Measurements from ENCODE around the gene PAN2. TPM values are rescaled to one million over a fixed set of nuclear protein-coding genes. Genes with fewer than 3 reads are reported as not detected.

Gene PAN2
- total and polyA plus RNA-seq, 10 of the 15 experiments (the other 5 are each of a cell fraction or from before 2014, with no cell fraction given) = 14.4 to 61.8 (median 34.9) TPM

GRCh38 chr12:56362130-56363059, 28.6 kb upstream of the PAN2 start, which contains the start of gene APOF:
Gene APOF (minus strand): TSS chr12:56362857. CDS start chr12:56362745, 112 bp downstream.
- no peak within 1 kb of the TSS for H3K9ac ChIP-seq (ENCODE audit: control insufficient read depth, insufficient read depth, low read length)
- CTCF ChIA-PET = interaction anchor here (0.6 to 3.0 kb wide), 6 partner anchors 12 to 105 kb away, joined by 3 to 17 read pairs (median 3); no protein-coding TSS in a partner anchor
- in situ Hi-C loops (cut with MboI) = no loop called here
- RAD21 ChIA-PET (ENCODE audit: unreplicated experiment) = interaction anchor here (0.6 to 5.3 kb wide), 5 partner anchors 14 to 101 kb away, joined by 3 to 60 read pairs (median 3); no protein-coding TSS in a partner anchor
- no peak within 1 kb of the TSS for H3K27ac ChIP-seq (ENCODE audit: control insufficient read depth, insufficient read depth)
- H3K4me3 ChIP-seq = no peak within 1 kb of the TSS
- FAIRE-seq = no peak
- ATAC-seq = no peak
- SMC1A ChIA-PET (ENCODE audit: uncharacterized antibody, unreplicated experiment) = interaction anchor here (0.6 to 5.1 kb wide), 6 partner anchors 11 to 102 kb away, joined by 3 to 58 read pairs (median 18); partner anchors contain the start of gene TIMELESS
- intact Hi-C loops (cut with micrococcal nuclease; ENCODE audit: unreplicated experiment) = loop anchor here (5.0 kb wide), 1 partner anchor 85 kb away; the partner anchor contains the start of gene TIMELESS
- H3K27me3 ChIP-seq (replicated peaks in 1 of 2; ENCODE audit: control insufficient read depth in 2 of 2, insufficient read depth in 2 of 2, low read length in 1 of 2) = no peaks in the 10 kb centered on the region
- peaks cover 22% of the 10 kb centered on the region for H3K79me2 ChIP-seq (ENCODE audit: control insufficient read depth, insufficient read depth, low read length)
- no peaks in the 10 kb centered on the region for H3K9me3 ChIP-seq (replicated peaks; ENCODE audit: control insufficient read depth, insufficient read depth, low read length)
- H3K4me2 ChIP-seq (ENCODE audit: control insufficient read depth, insufficient read depth) = no peak within 1 kb of the TSS
- TF ChIP-seq HDAC6 (IDR thresholded peaks at IDR 0.05; ENCODE audit: unreplicated experiment) (no peak), SPI1 (IDR thresholded peaks at IDR 0.05; ENCODE audit: borderline replicate concordance, insufficient read depth, low read depth, low read length) (no peak), POLR2AphosphoS2 (IDR thresholded peaks at IDR 0.05; ENCODE audit: low read depth, low read length) (no peak), SRF (IDR thresholded peaks at IDR 0.05; ENCODE audit: low read depth in 2 of 2, low read length in 2 of 2) (no peak), CBX3 (IDR thresholded peaks at IDR 0.05; ENCODE audit: borderline replicate concordance, low read depth) (no peak), CUX1 (IDR thresholded peaks at IDR 0.05; ENCODE audit: insufficient replicate concordance, low read depth, low read length) (no peak), HDAC2 (IDR thresholded peaks at IDR 0.05) (no peak), E2F8 (IDR thresholded peaks at IDR 0.05; ENCODE audit: low read depth, partially characterized antibody) (no peak), CHD1 (IDR thresholded peaks at IDR 0.05; ENCODE audit: low read depth, low read length) (no peak), ZNF384 (IDR thresholded peaks at IDR 0.05; ENCODE audit: borderline replicate concordance, low read depth, low read length) (no peak), BACH1 (IDR thresholded peaks at IDR 0.05; ENCODE audit: borderline replicate concordance) (no peak)
- H2AFZ ChIP-seq (ENCODE audit: control insufficient read depth, low read depth, low read length) = no peak within 1 kb of the TSS
- WGBS (ENCODE audit: insufficient coverage, insufficient replicate concordance, low lambda C conversion rate, missing lambda C conversion rate) = 75% methylated on average over 10 of the region's 10 CpGs
- no peak for DNase-seq (ENCODE audit: low read depth, low spot score)
- BruUV-seq (replicated peaks) = no TSS peak
- peaks cover 5% of the 10 kb centered on the region; the same call in 1 of the 2 replicates for H3K4me1 ChIP-seq (ENCODE audit: control insufficient read depth, insufficient read depth, low read length)
- POLR2A ChIA-PET = interaction anchor here (0.6 to 7.9 kb wide), 5 partner anchors 12 to 49 kb away, joined by 3 to 140 read pairs (median 4); partner anchors contain the start of genes IL23A and PAN2
- no peaks in the 10 kb centered on the region for H3K36me3 ChIP-seq (ENCODE audit: control insufficient read depth in 2 of 2, insufficient read depth in 2 of 2, low read length in 1 of 2)
- H4K20me1 ChIP-seq (ENCODE audit: control insufficient read depth, insufficient read depth) = no peaks in the 10 kb centered on the region
